D721Med (cell line): ENCODE data around the gene MAP1S.

Source experiments
- DNase-seq: peaks from one replicate; pipeline ENCODE4 v3.0.0; 2011; ENCODE audit warnings: low spot score; ENCODE audit not compliant: insufficient read length
- FAIRE-seq: peaks from 2 replicates; lab custom pipeline; 2011; peaks lifted over from hg19 to GRCh38; lab: Jason Lieb, UNC
- TF ChIP-seq, protein P1 (sequence below): IDR thresholded peaks from 2 replicates; pipeline ENCODE4 v1.5.1; 2012; ENCODE audit warnings: mild to moderate bottlenecking, control low read depth; ENCODE audit not compliant: insufficient read depth; ENCODE audit errors: missing control alignments

The MAP1S gene

DNA sequence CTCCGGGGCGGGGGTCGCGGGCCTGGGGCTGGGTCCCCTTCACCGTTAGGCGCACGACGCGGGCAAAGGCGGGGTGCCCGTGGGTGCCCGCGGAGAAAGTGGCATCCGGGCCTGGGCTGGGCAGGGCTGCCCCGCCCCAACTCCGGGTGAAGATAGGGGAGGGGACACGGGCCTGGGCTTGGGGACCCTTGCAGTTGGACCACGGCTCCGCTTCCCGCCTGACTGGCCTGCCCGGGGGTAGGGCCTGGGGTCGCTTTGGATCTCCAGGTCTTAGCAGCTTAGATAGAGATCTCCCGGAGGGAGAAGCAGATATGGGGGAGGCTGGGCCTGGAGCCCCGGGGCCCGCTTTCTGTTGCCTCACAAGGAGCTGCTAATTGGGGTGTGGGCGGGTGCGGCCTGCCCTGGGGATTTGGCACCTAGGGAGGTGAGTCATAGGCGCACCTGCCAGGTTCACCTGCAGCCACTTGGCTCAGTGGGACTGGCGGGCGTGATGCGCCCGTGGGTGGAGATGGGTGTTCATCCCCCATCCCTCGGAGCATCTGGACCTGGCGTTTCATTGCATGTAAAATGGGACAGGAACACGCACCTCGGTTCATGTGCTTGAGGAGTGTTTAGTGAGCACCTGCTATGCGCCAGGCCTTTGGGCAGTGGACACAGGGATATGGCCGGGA is 585 bp downstream of the MAP1S start:
- TF ChIP-seq, protein P1, sequence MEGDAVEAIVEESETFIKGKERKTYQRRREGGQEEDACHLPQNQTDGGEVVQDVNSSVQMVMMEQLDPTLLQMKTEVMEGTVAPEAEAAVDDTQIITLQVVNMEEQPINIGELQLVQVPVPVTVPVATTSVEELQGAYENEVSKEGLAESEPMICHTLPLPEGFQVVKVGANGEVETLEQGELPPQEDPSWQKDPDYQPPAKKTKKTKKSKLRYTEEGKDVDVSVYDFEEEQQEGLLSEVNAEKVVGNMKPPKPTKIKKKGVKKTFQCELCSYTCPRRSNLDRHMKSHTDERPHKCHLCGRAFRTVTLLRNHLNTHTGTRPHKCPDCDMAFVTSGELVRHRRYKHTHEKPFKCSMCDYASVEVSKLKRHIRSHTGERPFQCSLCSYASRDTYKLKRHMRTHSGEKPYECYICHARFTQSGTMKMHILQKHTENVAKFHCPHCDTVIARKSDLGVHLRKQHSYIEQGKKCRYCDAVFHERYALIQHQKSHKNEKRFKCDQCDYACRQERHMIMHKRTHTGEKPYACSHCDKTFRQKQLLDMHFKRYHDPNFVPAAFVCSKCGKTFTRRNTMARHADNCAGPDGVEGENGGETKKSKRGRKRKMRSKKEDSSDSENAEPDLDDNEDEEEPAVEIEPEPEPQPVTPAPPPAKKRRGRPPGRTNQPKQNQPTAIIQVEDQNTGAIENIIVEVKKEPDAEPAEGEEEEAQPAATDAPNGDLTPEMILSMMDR, result no peak
- no peak for DNase-seq
- no peak for FAIRE-seq

DNA sequence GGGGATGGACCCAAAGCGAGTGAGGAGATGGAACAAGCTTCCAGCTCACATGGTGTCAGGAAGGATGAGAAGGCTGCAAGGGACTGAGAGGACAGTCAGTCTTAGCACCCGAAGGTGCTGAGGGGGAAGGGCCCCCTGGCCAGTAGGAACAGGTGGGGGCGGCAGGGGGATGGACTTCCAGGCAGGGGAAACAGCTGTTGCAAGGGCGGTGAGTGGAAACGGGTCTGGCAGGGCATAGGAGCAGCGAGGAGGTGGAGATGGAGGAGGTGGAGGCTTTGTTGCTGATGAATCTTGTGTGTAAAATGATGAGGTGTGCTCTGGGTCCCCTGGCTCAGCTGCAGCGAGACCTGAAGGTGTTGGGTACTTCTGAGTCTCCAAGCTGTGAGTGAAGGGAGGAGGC is 1.2 kb downstream of the MAP1S start:
- DNase-seq (no peak), FAIRE-seq (no peak)
- TF ChIP-seq, protein P1, result no peak

DNA sequence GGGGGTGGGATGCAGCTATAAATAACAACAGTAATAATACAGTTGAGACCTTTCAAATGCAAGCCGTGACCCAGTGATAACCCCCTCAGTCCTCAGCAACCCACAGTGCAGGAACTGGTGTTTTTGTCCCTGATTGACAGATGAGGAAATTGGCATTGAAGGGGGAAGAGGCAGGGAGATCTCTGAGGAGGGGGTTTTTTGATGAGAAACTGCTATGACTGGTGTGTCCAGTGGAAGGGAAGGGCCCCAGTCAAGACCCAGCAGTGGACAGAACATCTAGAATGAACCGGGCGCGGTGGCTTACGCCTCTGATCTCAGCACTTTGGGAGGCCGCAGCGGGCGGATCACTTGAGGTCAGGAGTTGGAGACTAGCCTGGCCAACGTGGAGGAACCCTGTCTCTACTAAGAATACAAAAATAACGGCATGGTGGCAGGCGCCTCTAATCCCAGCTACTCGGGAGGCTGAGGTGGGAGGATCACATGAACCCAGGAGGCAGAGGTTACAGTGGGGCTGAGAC is 1.9 kb downstream of the MAP1S start:
- TF ChIP-seq, protein P1, result no peak
- DNase-seq, result no peak
- no peak for FAIRE-seq

DNA sequence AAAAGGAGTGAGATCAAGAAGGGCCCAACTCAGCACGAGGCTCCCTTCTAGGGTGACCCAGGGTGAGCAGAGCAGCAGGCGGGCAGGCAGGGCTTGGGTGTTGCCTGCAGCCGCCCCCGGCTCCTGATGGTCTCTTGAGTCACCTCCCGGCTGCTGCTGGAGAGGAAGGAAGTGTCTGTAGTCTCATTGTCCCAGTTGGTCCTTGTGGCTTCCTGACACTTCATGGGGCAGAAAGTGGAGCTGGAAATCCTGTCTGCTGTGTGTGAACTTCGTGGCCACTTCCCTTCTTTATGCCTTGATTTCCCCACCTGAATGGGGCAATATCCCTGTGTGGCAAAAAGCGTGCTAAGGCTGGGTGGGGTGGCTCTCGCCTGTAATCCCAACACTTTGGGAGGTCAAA is 2.5 kb downstream of the MAP1S start:
- no peak for DNase-seq
- TF ChIP-seq, protein P1, result no peak
- FAIRE-seq, result no peak

DNA sequence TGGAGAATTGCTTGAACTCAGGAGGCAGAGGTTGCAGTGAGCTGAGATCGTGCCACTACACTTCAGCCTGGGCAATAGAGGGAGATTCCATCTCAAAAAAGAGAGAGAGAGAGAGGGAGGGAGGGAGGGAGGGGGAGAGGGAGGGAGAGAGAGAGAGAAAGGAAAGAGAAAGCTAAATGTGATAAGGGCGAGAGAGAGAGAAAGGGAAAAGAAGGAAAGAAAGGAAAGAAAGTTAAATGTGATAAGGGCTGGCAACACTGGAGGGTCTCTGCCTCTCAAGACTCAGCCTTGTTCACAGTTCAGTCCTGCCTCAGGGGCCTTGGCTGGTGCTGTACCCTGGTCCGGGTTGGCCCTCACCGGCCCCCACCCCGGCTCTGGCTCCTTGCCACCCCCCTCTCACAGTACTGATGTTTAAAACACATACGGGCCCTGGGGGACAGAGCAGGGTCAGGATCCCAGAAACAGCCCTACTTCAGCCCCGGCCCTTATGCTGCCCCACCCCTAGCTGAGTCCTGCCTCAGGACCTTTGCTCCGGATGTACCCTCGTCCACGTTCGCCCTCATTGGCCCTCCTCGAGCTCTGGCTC is 3.5 kb downstream of the MAP1S start:
- TF ChIP-seq, protein P1, result no peak
- no peak for FAIRE-seq
- no peak for DNase-seq

DNA sequence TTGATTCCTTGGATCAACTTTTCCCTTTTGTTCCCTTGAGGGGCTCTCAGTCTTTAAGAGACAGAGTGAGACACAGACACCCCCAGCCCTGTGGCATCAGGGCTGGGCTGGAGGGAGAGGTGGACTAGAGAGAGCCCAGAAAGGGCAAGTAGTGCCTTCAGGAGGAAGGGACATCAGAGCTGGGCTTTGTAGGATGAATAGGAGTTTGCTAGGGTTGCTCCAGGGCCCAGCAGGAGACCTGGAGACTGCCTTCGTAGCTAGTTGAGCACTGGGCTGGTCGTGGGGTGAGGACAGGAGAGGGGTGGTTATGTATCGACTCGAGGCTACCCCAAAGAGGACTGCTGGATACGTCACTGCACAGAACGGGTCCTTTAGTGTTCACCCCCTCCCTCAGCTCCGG is 5.4 kb downstream of the MAP1S start:
- TF ChIP-seq, protein P1, result no peak
- no peak for FAIRE-seq
- DNase-seq, result no peak
